AG09319 (cell line): ENCODE measurements around the gene NES.

Source experiments
- DNase-seq: peaks from one replicate; pipeline ENCODE4 v3.0.0-alpha.2; 2010; ENCODE audit warnings: low read depth; ENCODE audit errors: extremely low read depth
- TF ChIP-seq, protein P1 (sequence below): IDR thresholded peaks from 2 replicates; pipeline ENCODE4 v1.5.1; 2011; ENCODE audit warnings: low read depth, mild to moderate bottlenecking, inconsistent platforms, low read length, moderate library complexity

Gene NES

GRCh38 chr1:156703336-156703735 is 26.1 kb upstream of the NES start:
- TF ChIP-seq, protein P1, sequence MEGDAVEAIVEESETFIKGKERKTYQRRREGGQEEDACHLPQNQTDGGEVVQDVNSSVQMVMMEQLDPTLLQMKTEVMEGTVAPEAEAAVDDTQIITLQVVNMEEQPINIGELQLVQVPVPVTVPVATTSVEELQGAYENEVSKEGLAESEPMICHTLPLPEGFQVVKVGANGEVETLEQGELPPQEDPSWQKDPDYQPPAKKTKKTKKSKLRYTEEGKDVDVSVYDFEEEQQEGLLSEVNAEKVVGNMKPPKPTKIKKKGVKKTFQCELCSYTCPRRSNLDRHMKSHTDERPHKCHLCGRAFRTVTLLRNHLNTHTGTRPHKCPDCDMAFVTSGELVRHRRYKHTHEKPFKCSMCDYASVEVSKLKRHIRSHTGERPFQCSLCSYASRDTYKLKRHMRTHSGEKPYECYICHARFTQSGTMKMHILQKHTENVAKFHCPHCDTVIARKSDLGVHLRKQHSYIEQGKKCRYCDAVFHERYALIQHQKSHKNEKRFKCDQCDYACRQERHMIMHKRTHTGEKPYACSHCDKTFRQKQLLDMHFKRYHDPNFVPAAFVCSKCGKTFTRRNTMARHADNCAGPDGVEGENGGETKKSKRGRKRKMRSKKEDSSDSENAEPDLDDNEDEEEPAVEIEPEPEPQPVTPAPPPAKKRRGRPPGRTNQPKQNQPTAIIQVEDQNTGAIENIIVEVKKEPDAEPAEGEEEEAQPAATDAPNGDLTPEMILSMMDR: no peak
- DNase-seq: no peak

GRCh38 chr1:156700736-156701531 is 23.7 kb upstream of the NES start:
- no peak for DNase-seq
- TF ChIP-seq, protein P1: no peak

- DNase-seq: no peak
- TF ChIP-seq, protein P1: no peak
Measured at GRCh38 chr1:156698995-156699394, 21.8 kb upstream of the NES start.

DNA sequence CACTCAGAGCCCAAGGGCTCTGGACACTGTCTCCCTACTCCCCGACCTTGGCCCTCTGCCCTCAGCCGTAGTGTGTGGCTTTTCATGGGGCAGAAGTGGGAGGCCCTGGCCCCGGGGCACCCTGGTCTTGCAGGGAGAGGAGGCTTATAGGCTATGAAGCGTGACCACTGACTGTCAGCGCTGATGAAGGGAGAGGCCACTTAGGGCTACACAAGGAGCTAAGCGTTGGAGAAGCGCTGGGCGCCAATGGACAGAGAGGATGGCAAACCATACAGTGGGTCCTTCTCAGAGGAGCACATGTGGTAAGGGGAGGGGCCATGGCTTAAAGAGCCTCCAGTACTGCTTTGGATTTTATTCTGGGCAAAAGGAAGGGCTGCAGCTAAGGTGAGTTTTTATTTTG is 20.3 kb upstream of the NES start:
- DNase-seq: no peak

GRCh38 chr1:156696755-156697154 is 19.5 kb upstream of the NES start:
- DNase-seq: no peak
- TF ChIP-seq, protein P1: no peak

More for the DNA sequence above, 20.3 kb upstream of the NES start:
- TF ChIP-seq, protein P1: no peak

DNA sequence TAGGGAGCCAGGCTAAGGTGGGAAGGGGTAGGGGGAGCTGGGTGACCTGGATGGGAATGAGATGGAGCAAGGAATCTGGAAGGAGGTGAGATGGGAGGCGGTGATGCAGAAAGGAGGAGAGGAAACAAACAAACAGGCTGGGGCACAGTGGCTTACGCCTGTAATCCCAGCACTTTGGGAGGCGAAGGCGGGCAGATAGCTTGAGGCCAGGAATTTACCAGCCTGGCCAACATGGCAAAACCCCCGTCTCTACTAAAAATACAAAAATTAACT is 17.4 kb upstream of the NES start:
- no peak for DNase-seq
- TF ChIP-seq, protein P1: no peak

DNA sequence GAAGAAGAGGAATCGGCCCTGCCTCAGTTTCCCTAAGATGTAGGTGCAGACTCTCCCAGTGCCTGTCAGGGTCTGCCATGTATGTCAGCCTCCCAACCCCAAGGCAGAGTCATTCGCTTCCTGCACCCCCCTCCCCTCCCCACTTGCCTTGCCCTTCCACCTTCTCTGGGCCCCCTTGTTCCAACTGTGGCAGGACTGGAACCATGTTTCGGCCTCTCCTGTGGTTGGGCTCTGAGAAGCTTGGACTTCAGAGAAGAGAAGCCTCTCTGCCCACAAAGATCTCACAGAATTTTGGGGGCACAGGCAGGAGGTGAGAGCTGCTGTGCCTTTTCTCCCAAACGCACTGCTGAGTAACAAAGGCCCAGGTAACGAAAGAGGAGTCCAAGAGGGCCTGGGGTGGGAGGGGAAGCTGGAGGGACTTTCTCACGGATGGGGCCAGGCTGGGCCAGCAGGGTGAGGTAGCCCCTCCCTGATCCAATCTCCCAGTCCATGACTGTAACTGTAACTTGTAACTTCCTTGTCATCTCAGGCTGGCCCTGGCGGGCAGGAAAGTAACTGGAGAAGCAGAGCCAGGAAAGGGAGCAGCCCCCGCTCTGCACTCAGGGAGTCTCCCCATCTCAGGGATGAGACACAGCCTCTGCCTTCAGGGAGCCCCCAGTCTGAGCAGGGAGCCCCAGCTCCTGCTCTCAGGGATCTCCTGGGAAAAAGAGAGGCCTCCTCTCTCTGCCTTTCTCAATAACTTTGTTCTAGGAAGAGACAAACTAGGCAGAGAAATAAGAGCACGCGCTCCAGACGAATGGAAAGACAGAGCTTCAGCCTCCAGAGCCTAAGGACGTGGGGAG is 16.9 kb upstream of the NES start:
- TF ChIP-seq, protein P1: no peak
- DNase-seq: no peak
